GM10248 (cell line): ENCODE data around the gene LMAN2L.

ENCODE experiments used
- CTCF ChIA-PET: fragments of 300-600 bp; sonication (Branson Sonifier 250); formaldehyde crosslinking; extraction: SDS; loops from one replicate; lab custom pipeline; 2021; ENCODE audit warnings: antibody characterized with exemption; lab: Yijun Ruan, JAX
- POLR2A ChIA-PET: fragments of 350-650 bp; sonication (Branson Sonifier 250); formaldehyde crosslinking; extraction: SDS; loops from one replicate; lab custom pipeline; 2020; ENCODE audit warnings: antibody characterized with exemption; lab: Yijun Ruan, JAX
- DNase-seq: peaks from one replicate; pipeline ENCODE4 v3.0.0; 2012; ENCODE audit errors: extremely low spot score
- TF ChIP-seq, protein P1 (sequence below): IDR thresholded peaks from 2 replicates; pipeline ENCODE4 v1.5.1; 2012; ENCODE audit warnings: mild to moderate bottlenecking, low read depth; ENCODE audit errors: extremely low read depth, missing control alignments, control extremely low read depth

The LMAN2L gene

GRCh38 chr2:96692094-96692971 lies 47.5 kb downstream of the LMAN2L start:
- TF ChIP-seq, protein P1, sequence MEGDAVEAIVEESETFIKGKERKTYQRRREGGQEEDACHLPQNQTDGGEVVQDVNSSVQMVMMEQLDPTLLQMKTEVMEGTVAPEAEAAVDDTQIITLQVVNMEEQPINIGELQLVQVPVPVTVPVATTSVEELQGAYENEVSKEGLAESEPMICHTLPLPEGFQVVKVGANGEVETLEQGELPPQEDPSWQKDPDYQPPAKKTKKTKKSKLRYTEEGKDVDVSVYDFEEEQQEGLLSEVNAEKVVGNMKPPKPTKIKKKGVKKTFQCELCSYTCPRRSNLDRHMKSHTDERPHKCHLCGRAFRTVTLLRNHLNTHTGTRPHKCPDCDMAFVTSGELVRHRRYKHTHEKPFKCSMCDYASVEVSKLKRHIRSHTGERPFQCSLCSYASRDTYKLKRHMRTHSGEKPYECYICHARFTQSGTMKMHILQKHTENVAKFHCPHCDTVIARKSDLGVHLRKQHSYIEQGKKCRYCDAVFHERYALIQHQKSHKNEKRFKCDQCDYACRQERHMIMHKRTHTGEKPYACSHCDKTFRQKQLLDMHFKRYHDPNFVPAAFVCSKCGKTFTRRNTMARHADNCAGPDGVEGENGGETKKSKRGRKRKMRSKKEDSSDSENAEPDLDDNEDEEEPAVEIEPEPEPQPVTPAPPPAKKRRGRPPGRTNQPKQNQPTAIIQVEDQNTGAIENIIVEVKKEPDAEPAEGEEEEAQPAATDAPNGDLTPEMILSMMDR = no peak
- POLR2A ChIA-PET = no interaction called here
- CTCF ChIA-PET = interaction anchor here (1.5 kb wide), 1 partner anchor 68 kb away, joined by 3 read pairs; the partner anchor contains the start of gene CNNM4
- DNase-seq = no peak

GRCh38 chr2:96691022-96691612 lies 48.7 kb downstream of the LMAN2L start:
- ChIA-PET CTCF (interaction anchor here (1.3 kb wide), 1 partner anchor 13 kb away, joined by 3 read pairs; no protein-coding TSS in a partner anchor), POLR2A (no interaction called here)
- DNase-seq = no peak
- TF ChIP-seq, protein P1 = no peak

- ChIA-PET POLR2A (no interaction called here), CTCF (interaction anchor here (1.3 kb wide), 1 partner anchor 13 kb away, joined by 3 read pairs; no protein-coding TSS in a partner anchor)
- TF ChIP-seq, protein P1 = no peak
Observed at GRCh38 chr2:96690306-96691021, 49.4 kb downstream of the LMAN2L start.

DNA sequence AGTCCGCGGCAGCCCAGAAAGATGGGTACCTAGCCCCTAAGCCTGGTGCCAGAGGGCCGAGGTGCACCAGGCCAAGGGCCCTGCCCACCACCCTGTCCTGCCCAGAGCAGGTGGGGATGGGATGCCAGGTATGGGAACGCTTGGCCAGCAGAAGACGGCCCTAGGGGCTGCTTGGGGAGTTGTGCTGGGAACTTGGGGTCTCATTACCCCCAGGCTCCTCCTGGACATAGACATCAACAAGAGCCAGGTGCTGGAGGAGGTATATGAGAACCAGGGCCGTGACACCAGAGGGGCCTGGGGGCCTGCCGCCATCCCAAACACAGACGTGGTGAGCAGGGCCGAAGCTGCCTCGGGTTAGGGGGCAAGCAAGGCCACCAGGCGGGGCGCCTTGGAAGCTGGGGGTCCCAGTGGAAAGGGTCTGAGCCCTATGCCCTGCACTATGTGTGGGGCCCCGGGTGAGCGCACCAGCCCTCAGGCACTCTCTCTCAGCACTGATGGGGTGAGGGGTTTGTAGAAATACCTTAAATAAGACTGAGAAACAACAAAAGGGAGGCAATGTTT lies 50.4 kb downstream of the LMAN2L start:
- DNase-seq = no peak
- CTCF ChIA-PET = no interaction called here
- TF ChIP-seq, protein P1 = no peak
- POLR2A ChIA-PET = no interaction called here

More at GRCh38 chr2:96690306-96691021, 49.4 kb downstream of the LMAN2L start:
- no peak for DNase-seq

- ChIA-PET CTCF (no interaction called here), POLR2A (no interaction called here)
- DNase-seq = no peak
- TF ChIP-seq, protein P1 = no peak
Observed at GRCh38 chr2:96688649-96689430, 51.0 kb downstream of the LMAN2L start.
